Stimulated activated CD4-positive, alpha-beta T cell treated with anti-CD3 and anti-CD28 coated beads, Interleukin-1b, Interleukin-23, amount 100 ng/mL, for 48 hours (primary cell): Measurements from ENCODE around the gene C5orf63.
"Not testable (repeated sequence)": the region's sequence is repeated elsewhere in the genome, so short reads cannot be mapped to it uniquely, and the experiment has no call there.

Source experiments
- DNase-seq: peaks from one replicate; pipeline ENCODE4 v3.0.0-alpha.2; 2020

C5orf63 gene

DNA sequence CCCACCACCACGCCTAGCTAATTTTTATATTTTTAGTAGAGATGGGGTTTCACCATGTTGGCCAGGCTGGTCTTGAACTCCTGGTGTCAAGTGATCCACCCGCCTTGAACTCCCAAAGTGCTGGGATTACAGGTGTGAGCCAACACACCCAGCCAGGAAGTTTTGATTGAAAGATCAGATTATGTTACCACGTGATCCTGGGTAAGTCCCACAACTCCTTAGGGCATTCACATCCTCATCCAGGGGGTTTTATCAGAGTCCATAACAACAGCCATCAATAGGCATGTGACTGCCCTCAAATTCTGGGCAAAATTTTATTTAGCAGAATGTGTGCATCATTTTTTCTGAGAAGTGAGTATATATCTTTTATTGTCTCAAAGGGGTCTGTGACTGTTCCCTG is 68.0 kb downstream of the C5orf63 start:
- DNase-seq = not testable (repeated sequence)

DNA sequence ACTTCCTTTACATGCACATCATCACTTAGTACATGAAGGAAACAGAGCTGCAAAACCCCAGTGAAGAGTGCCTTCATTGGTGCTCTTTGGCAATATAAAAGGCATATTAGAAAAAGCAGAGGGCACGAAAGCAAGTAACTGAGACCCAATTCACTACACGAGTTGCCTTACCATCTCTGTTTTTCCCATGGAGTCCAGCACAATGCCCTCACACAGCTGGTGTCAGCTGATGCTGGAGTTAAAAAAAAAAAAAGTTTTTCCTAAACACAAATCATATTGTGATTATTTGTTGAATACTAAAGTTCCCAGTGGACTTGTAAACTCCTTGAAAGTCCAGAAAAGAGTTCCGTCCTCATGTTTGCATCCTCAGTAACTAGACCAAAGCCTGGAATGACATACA is 68.6 kb downstream of the C5orf63 start:
- no peak for DNase-seq

DNA sequence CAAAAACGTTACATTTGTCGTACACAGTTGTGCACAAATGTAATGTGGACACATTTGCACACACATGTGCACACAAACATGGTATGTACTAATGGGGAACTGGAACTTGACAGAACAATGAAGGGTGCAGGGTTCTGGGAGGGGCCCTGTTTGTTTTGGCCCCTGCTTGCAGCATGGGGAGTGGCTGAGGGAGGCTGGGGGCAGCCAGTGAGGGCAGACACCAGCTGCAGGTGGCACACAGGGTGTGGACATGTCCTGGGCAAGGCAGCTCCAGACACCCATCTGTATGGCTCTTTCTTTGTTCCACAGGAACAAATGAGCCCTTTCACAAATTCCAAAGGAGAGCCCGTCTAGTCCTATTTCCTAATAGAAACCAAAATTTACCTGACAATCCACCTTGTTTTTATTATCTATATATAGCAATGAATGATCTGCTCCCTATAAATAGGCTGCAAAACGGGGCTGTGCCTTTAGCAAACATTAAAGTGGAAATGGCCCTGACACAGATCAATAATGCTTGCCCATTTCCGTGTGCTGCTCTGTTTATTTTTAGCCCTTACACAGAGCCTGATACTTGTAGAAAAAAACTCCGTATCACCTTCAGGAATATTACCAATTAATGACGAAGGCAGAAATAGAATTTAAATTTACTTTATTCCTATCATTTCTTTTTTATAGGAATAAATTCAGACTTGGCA is 69.4 kb downstream of the C5orf63 start:
- DNase-seq = no peak

DNA sequence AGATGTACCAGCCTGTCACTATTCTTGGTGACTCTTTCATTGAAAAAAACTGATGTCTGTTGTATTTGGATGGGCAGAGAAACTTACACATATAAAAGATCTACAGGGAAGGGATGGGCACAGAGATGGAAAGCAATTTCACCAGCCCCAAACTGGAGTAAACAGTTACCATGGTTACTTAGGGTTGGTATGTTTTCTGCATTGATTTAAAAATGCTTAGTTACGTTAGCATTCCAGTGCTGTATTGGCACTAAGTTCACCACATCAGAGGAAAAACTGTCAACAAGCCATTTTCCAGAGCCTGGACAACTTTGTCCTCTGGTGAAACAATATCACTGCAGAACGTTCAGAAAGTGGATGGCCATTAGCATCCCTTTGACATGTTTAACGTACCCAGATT is 70.9 kb downstream of the C5orf63 start:
- DNase-seq = no peak

DNA sequence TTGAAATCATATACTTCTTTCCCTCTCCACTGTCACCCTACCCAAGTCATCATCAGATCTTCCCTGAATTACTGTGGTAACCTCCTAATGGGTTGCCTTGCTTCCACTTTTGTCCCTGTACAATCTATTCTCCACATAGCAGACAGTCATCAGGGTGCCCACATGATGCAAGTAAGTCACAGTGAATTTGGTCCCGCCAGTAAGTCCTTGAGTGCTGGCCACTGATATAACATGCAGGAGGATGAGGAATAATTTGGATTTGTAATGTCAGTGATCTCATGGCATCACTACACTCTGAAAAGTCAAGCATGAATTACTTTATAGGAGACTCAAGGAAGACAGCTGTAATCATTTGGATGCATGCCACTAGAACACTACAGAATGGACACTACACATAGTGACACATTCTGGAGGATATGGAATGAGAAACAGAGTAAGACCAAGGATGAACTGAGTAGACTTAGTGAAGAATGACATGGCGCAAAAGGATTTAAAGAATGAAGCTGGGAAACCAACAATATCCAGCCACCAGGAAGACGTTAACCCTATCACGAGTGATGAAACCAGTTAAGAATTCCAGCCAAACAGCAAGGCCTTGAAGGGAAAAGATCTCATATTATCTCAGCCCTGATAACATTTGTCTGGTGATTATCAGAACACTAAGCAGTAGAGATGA is 71.5 kb downstream of the C5orf63 start:
- no peak for DNase-seq
